IPS-18c (cell line): ENCODE measurements around the gene MAGI1.

Source experiments
- H3K4me3 ChIP-seq: 2 replicates; pipeline ENCODE4 v1.7.0; 2013; ENCODE audit warnings: low read depth, mild to moderate bottlenecking, low read length, moderate library complexity; ENCODE audit not compliant: insufficient read depth
- H3K9me3 ChIP-seq: one replicate; pipeline ENCODE4 v1.6.1; 2013; ENCODE audit warnings: mild to moderate bottlenecking, low read length, moderate library complexity; ENCODE audit not compliant: control insufficient read depth, insufficient read depth

Gene MAGI1

GRCh38 chr3:65829228-65829627 is 209.5 kb downstream of the MAGI1 start:
- no peaks in the 10 kb centered on the region for H3K9me3 ChIP-seq
- H3K4me3 ChIP-seq: no peak overlapping the region

GRCh38 chr3:65828706-65829105 is 210.0 kb downstream of the MAGI1 start:
- no peaks in the 10 kb centered on the region for H3K9me3 ChIP-seq
- H3K4me3 ChIP-seq: no peak overlapping the region

- no peak overlapping the region for H3K4me3 ChIP-seq
- no peaks in the 10 kb centered on the region for H3K9me3 ChIP-seq
Measured at GRCh38 chr3:65827076-65827475, 211.6 kb downstream of the MAGI1 start.

GRCh38 chr3:65824166-65824565 is 214.6 kb downstream of the MAGI1 start:
- Histone ChIP-seq H3K4me3 (no peak overlapping the region), H3K9me3 (no peaks in the 10 kb centered on the region)

- H3K9me3 ChIP-seq: no peaks in the 10 kb centered on the region
- H3K4me3 ChIP-seq: no peak overlapping the region
Measured at GRCh38 chr3:65820600-65820999, 218.1 kb downstream of the MAGI1 start.

GRCh38 chr3:65819896-65820295 is 218.8 kb downstream of the MAGI1 start:
- Histone ChIP-seq H3K9me3 (no peaks in the 10 kb centered on the region), H3K4me3 (no peak overlapping the region)

GRCh38 chr3:65817553-65818126 is 221.1 kb downstream of the MAGI1 start:
- no peaks in the 10 kb centered on the region for H3K9me3 ChIP-seq
- no peak overlapping the region for H3K4me3 ChIP-seq

- no peak overlapping the region for H3K4me3 ChIP-seq
- no peaks in the 10 kb centered on the region for H3K9me3 ChIP-seq
Measured at GRCh38 chr3:65816208-65816607, 222.5 kb downstream of the MAGI1 start.

- Histone ChIP-seq H3K9me3 (no peaks in the 10 kb centered on the region), H3K4me3 (no peak overlapping the region)
Measured at GRCh38 chr3:65814845-65815578, 223.7 kb downstream of the MAGI1 start.

GRCh38 chr3:65811892-65812291 is 226.8 kb downstream of the MAGI1 start:
- no peaks in the 10 kb centered on the region for H3K9me3 ChIP-seq

GRCh38 chr3:65811086-65811761 is 227.5 kb downstream of the MAGI1 start:
- Histone ChIP-seq H3K4me3 (no peak overlapping the region), H3K9me3 (peaks cover 2% of the 10 kb centered on the region)

More at GRCh38 chr3:65811892-65812291, 226.8 kb downstream of the MAGI1 start:
- H3K4me3 ChIP-seq: no peak overlapping the region

GRCh38 chr3:65810302-65810701 is 228.4 kb downstream of the MAGI1 start:
- Histone ChIP-seq H3K4me3 (no peak overlapping the region), H3K9me3 (peaks cover 2% of the 10 kb centered on the region)

- Histone ChIP-seq H3K9me3 (peaks cover 2% of the 10 kb centered on the region), H3K4me3 (no peak overlapping the region)
Measured at GRCh38 chr3:65809641-65810150, 229.0 kb downstream of the MAGI1 start.

GRCh38 chr3:65808824-65809223 is 229.9 kb downstream of the MAGI1 start:
- H3K9me3 ChIP-seq: peaks cover 2% of the 10 kb centered on the region
- no peak overlapping the region for H3K4me3 ChIP-seq

GRCh38 chr3:65808407-65808806 is 230.3 kb downstream of the MAGI1 start:
- H3K9me3 ChIP-seq: peaks cover 2% of the 10 kb centered on the region
- no peak overlapping the region for H3K4me3 ChIP-seq

- Histone ChIP-seq H3K4me3 (no peak overlapping the region), H3K9me3 (peaks cover 2% of the 10 kb centered on the region)
Measured at GRCh38 chr3:65807225-65807624, 231.5 kb downstream of the MAGI1 start.

- peaks cover 2% of the 10 kb centered on the region for H3K9me3 ChIP-seq
Measured at GRCh38 chr3:65806600-65806999, 232.1 kb downstream of the MAGI1 start.

GRCh38 chr3:65796676-65797075 is 242.0 kb downstream of the MAGI1 start:
- no peak overlapping the region for H3K4me3 ChIP-seq
- H3K9me3 ChIP-seq: no peaks in the 10 kb centered on the region

More at GRCh38 chr3:65806600-65806999, 232.1 kb downstream of the MAGI1 start:
- no peak overlapping the region for H3K4me3 ChIP-seq
